Activated effector memory CD4-positive, alpha-beta T cell treated with anti-CD3 and anti-CD28 coated beads, Interleukin-2, amount 50 U/mL, for 16 hours (primary cell): Measurements from ENCODE around the gene TMEM185B.

Experiments used
- DNase-seq: peaks from one replicate; pipeline ENCODE4 v3.0.0-alpha.2; 2020

The TMEM185B gene

DNA sequence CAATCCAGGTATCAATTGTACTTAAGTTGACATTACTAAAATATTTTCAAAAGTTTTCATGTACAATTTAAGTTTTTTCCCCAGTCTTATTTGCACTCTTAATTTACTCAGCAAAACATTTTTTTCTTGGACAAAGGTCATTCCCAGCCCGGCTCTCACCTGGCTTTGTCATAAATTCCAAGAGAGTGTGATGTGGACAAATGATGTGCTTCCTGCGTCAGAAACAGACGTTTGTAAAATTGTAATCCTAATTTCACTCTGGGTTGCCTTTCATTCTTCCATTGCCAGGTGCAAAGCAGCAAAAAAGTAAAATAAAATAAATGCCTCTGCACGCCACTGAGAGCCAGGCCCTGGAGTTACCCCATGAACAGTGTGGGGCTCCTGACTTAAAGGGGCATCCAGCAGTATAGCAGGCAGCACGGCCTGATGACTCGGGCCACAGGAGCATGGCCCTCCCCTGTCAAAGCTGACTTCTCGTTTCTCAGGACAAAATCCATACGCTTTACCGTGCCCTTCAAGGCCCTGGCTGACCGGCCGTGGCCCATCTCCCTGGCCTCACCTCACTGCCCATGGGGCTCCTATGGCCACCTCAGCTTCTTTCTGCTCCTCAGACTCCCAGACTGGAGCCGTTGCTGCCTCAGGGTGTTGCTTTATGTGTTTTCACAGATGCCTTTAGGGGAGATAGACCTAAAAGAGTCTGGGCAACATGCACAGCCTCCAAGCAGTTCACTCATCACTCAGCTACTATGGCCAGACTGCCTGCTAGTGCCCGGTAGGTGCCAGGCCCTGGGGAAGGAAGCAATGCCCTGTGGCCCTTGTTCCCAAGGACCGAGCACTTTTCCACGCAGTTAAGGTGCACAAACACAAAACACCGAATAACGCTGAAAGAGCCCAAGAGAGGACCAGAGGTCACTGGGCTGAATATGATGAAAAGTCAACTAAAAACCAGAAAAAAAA, 7.6 kb upstream of the TMEM185B start:
- DNase-seq: no peak

GRCh38 chr2:120229341-120229740, 6.1 kb upstream of the TMEM185B start:
- DNase-seq: no peak

DNA sequence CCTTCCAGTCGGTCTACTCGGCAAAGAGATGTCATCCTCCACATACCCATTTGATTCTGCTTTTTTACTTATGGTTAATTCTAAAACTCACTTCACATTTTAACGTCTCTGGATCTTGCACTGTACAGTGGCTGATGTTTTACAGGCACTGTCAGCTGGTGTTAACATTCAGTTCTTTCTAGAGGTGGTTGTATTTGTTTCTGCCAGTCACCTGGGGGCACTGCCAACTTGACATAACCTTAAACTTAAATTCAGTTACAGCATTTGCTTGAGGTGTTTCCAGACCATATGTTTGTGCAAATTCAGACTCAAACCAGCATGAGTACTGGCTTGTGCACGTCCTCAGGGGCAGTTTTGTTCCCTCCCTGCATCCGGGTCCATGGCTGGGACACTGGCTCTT, 5.3 kb upstream of the TMEM185B start:
- DNase-seq: no peak

DNA sequence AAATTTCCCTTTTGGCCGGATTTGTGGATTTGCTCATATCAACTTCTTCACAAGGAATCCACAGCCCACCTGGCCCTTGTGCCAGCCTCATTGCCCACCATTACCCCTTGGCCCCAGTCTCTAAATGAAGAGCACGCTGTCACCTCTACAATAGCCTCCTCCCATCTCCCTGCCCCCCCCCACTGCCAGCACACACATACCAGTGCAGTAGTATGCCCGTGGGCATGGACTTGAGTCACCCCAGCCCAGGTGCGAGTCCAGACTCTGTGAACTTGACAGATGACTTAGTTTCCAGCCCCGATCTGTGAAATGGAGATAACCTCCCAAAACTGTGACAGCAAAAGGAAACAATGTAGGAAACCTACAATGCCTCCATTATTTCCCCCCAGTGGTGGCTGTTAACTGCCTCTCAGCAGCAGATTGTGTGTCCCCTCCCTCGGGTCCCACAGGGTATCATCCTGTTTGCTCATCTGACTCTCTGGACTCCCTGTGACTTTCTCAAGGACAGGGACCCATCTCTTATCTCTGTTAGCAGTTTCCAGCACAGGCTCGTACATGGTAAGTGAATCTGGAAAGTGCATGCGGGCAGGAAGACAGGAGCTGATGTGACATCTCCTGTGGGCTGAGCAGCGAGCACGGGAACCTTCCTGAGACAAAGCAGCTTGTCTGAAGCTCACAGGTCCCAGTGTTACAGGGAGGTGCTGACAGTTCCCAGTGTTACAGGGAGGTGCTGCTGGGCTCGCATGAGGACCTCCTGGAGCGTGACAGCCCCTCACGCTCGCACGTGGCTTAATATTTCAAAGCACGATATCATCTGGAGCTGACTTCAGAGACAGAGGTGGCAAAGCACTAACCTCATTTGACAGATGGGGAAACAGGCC, 4.2 kb upstream of the TMEM185B start:
- DNase-seq: no peak

DNA sequence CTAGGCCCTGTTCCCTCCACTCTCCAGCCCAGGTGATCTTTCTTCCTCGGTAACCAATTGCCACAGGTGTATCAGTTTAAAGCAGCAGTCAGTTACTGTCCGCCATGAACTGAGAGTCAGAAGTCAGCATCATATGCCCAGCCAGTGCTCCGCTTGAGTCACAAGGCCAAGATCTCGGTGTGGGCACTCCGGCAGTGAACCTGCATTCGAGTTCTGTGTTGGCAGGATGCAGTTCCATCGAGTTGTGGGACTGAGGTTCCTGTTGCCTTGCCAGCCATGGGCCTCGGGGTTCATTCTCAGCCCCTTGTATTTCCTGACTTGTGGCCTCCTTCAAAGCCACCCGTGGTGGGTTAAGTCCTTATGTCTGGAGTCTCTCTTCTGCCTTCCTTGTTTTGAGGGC, 3.1 kb upstream of the TMEM185B start:
- no peak for DNase-seq

- DNase-seq: no peak
Measured at GRCh38 chr2:120225549-120226065, 2.4 kb upstream of the TMEM185B start.

DNA sequence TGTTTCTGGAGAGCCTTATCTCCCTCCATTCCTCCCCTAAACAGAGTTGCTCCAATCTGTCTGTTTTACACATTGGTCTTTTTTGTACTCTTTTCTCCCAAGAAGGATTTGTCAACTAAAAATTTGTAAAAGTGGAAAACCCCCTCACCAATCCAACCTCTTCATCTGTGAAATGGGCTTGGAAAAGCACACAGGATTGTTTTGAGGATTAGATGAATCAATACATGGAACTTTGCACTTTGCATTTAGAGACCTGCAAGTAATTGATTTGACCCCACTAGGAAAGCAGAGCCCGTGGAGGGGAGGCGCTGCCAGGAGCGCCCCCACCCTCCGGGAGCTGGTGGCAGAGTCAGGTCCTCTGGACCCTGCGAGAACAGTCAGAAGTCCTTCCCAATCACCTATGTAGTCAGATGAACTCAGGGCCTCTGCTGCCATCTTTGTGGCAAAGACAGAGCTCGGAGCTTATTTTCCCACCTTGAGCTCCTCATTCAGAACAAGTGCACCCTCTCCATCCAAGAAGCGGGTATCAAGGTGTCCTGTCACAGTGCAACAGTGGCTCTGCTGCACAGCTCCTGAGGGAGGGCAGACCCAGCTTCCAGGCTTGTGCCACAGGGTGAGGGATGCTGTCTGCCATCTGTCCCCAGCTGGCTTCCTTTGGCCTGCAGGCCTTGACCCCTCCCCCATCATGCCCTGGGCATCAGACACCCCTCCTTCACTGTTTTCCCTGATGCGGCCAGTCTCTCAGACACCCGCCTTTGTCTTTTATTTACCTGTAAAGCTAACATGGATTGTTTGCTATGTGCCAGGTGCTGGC, 1.7 kb upstream of the TMEM185B start:
- no peak for DNase-seq

- no peak for DNase-seq
Measured at GRCh38 chr2:120224256-120224655, 1.1 kb upstream of the TMEM185B start.

DNA sequence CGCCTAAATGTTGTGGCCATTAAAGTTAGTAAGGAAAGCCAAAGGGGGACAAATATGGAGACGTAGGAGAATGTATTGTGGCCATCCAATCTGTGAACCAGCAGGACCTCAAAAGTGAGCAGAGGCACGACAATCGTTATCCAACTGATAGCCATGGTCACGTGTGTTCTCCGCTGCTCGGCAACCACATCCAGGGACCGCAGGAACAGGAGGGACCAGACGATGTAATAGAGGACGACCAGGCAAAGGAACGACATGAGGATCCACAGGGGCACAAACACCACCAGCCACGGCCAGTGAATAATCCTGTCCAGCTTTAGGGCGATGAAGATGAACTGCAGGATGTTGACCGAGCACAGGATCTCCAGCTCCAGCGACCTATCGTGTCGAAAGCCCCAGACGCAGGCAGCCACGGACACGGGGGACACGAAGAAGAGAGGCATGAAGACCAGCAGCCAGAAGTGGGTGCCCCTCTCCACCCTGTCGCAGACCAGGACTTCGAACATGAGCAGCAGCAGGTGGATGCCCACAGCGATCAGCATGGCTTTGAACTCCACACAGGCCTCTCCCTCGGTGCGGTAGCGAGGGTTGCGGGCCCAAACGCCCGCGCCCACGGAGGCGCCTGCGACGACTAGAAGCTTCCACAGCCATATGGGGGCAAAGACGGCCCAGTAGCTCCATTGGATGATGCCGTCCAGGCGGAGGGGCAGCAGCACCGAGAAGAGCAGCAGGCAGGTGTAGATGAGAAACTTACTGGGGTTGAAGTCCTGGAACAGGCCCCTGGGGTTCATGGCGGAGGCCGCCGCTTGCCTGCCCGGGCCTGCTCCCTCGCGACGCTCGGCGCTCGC, 790 bp downstream of the TMEM185B start:
- DNase-seq: no peak

- no peak for DNase-seq
Measured at GRCh38 chr2:120221616-120222015, 1.6 kb downstream of the TMEM185B start.

- no peak for DNase-seq
Measured at GRCh38 chr2:120220756-120221155, 2.4 kb downstream of the TMEM185B start.

- no peak for DNase-seq
Measured at GRCh38 chr2:120219766-120220165, 3.4 kb downstream of the TMEM185B start.

DNA sequence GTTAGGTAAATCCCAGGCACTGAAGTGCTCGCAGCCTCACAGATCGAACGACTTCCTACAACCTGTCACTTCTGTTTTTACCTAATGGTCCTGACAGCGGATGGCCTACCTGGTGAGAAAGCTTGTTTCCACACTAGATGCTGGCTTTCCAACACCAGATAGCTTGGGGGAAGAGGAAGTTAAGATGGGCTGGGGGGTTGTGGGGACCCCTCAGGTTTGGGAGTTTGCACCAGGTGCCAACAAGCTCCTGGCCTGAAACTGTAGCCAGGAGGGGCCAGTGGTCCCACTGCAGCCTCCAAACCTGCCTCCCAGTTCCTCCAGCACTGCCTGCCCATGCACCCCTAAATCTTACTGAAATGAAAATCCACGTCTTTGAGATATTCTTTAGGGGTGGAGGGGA, 3.9 kb downstream of the TMEM185B start:
- no peak for DNase-seq

GRCh38 chr2:120218181-120218580, 5.0 kb downstream of the TMEM185B start:
- no peak for DNase-seq

DNA sequence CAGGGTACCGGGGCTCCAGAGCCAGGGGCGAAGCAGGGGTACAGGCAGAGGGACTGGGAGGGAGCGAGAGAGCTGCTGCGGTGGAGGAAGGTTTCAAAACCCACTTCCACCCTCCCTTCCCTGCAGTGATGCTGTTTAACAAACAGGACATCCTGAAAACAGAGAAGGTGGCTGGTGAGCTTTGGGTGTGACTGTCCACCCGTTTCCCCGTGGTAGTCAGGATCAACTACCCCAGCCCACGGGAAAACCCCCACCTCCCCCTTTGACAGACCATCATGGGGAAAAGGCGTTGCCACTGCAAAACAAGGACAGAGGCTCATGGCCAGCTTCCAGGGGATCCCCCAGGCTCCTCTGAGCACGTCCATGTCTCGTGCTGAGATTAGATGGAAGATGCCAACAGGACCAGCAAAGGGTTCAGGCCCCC, 12.9 kb downstream of the TMEM185B start:
- no peak for DNase-seq

GRCh38 chr2:120209427-120210269, 13.6 kb downstream of the TMEM185B start:
- no peak for DNase-seq

DNA sequence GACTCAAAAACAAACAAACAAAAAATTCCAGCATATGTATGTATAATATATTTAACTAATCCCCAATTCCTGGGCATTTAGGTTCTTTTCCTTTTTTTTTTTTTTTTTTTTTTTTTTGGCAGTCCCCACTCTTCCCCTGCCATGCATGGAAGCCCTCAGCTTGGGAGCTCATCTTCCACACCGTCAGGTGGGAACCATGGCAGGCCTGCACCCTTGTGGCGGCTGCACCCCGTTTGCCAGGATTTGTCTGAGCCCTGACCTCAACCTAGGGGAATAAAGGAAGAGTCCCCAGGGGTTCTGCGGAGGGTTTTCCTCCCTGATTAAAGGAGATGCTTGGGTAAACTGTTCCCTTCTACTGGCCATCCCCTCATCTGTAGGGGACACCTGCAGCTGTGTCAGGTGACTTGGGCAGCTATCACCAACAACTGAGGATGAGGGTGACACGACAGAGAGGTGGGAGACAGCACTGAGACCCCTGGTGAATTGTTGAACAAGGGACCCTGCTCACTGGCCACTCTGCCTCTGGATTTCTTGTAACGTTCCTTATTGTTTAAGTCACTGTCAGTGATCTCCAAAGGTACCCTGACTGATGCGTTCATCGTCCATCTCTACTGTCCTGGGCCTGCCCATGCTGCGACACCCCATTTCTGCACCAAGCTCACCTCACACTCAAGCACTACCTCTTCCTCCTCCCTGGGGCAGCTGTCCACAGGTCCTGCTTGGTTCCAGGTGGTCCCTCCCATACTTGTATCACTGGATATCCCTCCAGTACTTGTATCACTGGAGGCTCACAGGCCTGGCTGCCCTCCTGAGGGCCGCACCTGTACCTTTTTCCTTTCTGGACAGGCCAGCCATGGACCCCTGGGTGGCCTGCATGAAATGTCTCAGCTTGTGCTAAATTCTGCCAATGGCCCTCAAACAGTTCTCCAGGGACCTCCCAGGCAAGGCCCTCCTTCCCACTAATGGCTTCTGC, 14.5 kb downstream of the TMEM185B start:
- DNase-seq: no peak

DNA sequence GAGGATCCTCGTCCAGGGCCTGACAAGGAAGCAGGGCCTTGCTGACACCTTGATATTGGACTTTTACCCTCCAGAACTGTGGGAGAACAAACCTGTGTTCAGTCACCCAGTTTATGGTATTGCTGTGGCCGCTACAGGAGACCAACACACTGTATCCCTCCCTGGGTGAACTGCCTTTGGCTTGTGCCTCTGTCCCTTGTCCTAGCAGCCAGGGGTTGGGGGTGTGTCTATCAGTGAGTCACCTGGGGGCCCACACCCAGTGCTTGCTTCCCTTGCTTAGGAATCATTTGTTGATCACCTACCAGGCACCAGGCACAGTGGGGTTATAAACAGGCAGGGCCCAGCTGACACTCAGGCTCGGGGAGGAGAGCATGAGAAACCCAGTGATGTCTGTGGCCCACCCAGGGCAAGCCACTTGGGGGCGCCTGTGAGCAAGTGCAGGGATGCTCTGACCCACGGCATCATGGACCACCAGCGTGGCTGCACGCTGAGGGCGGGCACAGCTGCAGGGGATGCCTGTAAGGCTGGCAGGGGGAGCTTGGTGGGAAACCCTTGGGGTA, 17.1 kb downstream of the TMEM185B start:
- DNase-seq: peak; percentile 77
